HFF-Myc (cell line): ENCODE results near the gene RGS9.
A peak's percentile ranks its signal among the peaks of the same experiment; 100 is the strongest.
"Not testable (repeated sequence)": the region's sequence is repeated elsewhere in the genome, so short reads cannot be mapped to it uniquely, and the experiment has no call there.

Source experiments
- DNase-seq: peaks from one replicate; pipeline ENCODE4 v3.0.0-alpha.2; 2011; ENCODE audit warnings: low read depth; ENCODE audit errors: extremely low read depth
- H3K4me3 ChIP-seq: replicated peaks from 2 replicates; pipeline ENCODE4 v1.5.1; 2011; ENCODE audit warnings: low read depth, mild to moderate bottlenecking, control low read depth, low read length
- TF ChIP-seq, protein P1 (sequence below): IDR thresholded peaks from 2 replicates; pipeline ENCODE4 v1.5.1; 2012; ENCODE audit warnings: mild to moderate bottlenecking, low read depth, low read length, control low read depth; ENCODE audit errors: missing control alignments

Gene RGS9

DNA sequence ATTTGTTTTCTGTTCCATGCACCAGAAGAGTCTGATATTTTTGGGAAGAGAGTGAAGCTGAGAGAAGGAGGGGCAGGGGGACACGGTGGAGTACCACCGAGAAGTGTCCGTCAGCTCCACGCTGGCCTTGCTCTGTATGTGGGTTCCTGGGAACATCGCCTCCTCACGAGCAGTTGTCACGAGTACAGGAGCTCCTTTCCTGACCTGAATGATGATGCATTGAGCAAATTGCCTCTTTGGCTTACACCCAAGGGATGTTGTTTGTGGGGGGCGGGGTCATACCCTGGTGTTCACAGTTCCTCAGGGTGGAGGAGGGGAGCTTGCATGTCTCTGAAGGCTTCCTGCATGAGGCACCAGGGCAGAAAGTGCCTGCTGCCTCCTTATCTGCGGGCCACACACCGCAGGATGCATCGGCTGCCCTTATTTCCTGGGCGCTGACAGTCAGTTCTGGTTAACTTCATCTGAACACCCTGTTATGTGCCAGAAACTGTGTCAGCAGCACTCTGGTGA is 36.2 kb downstream of the RGS9 start:
- H3K4me3 ChIP-seq: no peak overlapping the region
- peak; percentile 55 for DNase-seq
- TF ChIP-seq, protein P1, sequence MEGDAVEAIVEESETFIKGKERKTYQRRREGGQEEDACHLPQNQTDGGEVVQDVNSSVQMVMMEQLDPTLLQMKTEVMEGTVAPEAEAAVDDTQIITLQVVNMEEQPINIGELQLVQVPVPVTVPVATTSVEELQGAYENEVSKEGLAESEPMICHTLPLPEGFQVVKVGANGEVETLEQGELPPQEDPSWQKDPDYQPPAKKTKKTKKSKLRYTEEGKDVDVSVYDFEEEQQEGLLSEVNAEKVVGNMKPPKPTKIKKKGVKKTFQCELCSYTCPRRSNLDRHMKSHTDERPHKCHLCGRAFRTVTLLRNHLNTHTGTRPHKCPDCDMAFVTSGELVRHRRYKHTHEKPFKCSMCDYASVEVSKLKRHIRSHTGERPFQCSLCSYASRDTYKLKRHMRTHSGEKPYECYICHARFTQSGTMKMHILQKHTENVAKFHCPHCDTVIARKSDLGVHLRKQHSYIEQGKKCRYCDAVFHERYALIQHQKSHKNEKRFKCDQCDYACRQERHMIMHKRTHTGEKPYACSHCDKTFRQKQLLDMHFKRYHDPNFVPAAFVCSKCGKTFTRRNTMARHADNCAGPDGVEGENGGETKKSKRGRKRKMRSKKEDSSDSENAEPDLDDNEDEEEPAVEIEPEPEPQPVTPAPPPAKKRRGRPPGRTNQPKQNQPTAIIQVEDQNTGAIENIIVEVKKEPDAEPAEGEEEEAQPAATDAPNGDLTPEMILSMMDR: no peak

DNA sequence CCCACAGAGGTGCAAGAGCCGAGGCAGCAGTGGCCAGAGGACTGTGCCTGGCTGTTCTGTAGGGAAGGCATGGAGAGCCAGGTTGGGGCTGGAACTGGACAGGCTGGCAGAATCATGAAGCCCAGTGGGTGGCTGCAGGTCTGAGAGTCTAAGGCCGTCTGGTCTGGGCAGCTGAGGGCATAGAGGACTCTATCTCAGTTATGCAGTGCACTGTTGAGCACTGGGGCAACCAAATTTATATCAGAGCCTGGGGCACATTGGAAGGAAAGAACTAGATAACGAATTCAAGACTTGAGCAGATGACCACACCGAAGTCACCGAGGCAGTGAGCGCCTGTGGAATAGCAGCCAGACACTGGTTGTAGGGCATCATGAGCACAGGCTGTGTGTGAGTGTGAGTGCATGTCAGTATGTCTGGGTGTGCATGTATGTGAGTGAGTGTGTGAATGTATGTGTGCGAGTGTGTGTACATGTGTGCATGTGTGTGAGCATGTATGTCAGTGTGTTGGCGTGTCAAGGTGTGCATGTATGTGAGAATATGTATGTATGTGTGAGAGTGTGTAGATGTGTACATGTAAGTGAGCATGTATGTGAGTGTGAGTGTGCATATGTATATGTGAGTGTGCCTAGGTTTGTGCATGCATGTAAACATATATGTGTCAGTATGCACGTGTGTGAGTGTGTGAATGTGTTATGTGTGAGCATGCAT is 37.0 kb downstream of the RGS9 start:
- no peak for DNase-seq
- no peak overlapping the region for H3K4me3 ChIP-seq
- TF ChIP-seq, protein P1: no peak

DNA sequence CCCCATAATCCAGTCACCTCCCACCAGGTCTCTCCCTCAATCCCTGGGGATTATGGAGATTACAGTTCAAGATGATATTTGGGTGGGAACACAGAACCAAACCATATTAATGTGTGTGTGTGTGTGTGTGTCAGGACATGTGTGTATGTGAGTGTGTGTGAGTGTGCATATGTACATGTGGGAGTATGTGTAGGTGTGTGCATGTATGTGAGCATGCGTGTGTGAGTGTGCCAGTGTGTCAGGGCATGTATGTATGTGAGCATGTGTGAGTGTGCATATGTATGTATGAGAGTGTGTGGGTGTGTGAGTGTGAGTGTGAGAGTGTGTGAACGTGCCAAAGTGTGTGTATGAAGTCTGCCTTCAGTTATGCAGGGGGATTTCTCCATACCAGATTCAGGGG is 37.8 kb downstream of the RGS9 start:
- H3K4me3 ChIP-seq: no peak overlapping the region
- no peak for DNase-seq
- TF ChIP-seq, protein P1: no peak

DNA sequence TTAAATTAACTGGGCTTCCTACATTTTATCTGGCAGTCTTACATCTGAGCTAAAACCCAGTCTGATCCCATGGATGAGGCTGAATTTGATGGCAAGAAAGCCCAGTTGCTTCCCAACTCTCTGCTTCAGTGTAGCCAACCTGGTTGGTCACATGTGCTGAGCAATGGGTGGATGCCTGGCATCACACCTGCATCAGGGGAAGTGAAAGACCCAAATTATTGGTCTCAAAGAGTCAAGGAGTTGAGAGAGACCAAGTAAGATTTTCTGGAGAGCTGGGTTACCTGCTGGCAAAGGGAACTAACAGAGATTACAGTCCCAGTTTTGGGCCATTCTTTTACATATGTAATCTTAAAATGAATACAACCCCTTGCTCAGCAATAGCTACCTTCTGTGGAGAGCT is 38.8 kb downstream of the RGS9 start:
- TF ChIP-seq, protein P1: no peak
- DNase-seq: no peak
- no peak overlapping the region for H3K4me3 ChIP-seq

DNA sequence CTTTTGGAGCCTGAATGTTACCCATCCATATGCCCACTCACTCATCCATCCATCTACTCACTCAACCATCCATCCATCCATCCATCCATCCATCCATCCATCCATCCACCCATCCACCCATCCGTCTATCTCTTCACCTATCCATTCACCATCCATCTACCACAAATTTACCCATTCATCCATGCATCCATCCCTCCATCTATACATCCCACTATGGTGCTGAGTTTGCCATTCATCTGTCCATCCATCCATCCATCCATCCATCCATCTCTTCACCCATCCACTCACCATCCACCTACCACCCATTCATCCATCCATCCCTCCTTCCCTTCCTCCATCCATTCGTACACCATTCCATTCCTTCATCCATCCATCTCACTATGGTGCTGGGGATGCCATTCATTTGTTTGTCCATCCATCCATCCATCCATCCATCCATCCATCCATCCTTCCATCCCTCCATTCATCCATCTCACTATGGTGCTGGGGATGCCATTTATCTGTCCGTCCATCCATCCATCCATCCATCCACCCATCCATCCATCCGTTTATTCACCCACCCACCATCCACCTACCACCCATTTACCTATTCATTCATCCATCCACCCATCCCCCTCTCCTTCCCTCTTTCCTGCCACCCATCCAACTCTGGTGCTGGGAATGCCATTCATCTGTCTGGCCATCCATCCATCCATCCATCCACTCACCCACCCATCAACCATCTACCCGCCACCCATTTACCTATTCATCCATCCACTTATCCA is 39.7 kb downstream of the RGS9 start:
- TF ChIP-seq, protein P1: no peak
- no peak overlapping the region for H3K4me3 ChIP-seq
- no peak for DNase-seq

DNA sequence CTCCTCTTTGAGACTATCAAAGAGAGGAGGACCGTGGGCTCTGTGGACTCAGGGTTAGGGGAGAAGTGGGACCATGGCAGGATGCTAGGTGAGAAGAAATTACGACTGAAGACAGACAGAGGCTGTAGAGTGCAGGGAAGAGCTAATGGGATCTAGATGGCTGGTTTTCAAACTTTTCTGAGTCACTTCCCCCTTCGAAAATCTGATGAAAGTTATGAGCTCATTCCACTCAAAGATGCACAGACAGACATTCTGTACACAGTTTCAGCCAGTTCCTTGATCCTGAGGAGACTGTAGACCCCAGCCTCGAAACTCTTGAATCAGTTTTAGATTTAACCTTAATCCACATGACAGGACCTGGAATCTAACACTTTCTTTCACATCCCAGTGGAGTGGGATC is 40.7 kb downstream of the RGS9 start:
- DNase-seq: no peak
- H3K4me3 ChIP-seq: no peak overlapping the region
- TF ChIP-seq, protein P1: no peak

DNA sequence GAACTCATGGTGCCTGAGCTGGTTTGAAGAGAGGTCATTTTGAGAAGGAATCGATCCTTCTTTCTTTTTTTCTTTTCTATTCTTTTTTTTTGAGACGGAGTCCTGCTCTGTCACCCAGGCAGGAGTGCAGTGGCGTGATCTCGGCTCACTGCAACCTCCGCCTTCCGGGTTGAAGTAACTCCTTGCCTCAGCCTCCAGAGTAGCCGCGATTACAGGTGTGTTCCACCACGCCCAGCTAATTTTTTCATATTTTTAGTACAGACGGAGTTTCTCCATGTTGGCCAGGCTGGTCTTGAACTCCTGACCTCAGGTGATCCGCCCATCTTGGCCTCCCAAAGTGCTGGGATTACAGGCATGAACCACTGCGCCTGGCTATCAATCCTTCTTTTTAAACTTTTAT is 43.1 kb downstream of the RGS9 start:
- H3K4me3 ChIP-seq, DNase-seq: not testable (repeated sequence)

DNA sequence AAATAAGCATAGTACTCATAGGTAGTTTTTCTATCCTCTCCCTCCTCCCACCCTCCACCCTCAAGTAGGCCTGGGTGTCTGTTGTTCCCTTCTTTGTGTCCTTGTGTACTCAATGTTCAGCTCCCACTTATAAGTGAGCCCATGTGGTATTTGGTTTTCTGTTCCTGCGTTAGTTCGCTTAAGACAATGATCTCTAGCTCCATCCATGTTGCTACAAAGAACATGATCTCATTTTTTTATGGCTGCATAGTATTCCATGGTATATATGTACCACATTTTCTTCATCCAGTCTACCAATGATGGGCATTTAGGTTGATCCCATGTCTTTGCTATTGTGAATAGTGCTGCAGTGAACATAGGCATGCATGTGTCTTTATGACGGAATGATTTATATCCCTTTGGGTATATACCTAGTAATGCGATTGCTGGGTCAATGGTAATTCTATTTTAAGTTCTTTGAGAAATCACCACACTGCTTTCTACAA is 43.6 kb downstream of the RGS9 start:
- DNase-seq, H3K4me3 ChIP-seq: not testable (repeated sequence)
